ENCODE results near the gene ACMSD.
"Not testable (repeated sequence)": the region's sequence is repeated elsewhere in the genome, so short reads cannot be mapped to it uniquely, and the experiment has no call there.

ACMSD gene

DNA sequence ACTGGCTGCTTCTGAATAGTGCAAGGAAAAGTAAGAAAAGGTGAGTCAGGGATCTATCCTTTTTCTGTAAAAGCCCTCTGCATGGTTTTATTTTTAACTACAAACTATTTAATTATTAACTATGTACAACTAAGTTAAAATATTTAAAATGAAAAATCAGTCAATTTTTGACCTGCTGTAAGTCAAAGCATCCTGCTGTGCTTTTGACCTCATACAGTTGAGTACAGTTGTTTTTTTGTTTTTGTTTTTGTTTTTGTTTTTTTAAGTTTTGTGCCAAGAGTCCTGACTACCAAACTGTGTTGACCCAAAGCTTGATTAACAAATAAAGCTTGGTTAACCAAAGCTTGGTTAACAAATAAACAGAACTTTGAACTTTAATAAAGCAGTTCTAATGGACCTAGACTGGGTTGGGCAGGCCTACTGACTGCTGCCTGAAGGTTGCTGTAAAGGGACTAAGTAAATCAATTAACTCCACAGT lies at the start of gene ACMSD:
TSS of gene ACMSD (plus strand) at position 474 of the 478 bp plus-strand sequence. CDS start 67 bp downstream, outside the sequence.
- DNase-seq: no peak

DNA sequence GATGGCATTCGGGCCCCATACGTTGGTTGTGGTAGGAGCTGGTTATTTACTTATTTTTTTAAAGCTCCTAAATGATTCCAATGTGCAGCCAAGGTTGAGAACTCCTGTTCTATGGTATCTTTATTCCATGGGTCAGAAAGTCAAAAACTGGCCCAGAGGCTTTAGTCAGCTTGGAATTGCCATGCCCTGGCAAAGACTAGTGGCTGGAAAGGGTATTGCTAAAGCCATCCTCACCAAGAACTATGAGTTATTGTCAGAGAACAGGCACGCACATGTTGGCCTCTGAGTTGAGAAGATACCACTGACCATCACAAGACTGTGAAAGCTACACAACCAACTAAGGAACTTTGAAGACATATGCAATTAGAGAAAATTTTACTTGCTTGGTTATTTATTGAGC lies 47.9 kb upstream of the ACMSD start:
- no peak for DNase-seq

DNA sequence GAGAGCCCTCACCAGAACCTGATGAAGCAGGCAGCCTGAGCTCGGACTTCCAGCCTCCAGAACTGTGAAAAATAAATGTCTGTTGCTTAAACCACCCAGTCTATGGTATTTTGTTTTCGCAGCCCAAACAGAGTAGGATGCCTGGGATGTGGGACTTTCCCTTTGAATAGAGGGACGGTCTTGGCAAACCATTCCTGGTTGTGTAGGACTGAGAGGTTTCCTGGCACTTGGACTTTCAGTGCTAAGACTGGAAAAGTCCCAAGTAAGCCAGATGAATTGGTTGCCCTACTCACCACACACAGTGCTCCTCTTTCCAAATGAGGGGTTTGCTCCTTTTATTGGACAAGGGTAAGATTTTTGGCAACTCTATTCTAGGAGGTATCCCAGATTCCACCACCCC lies 46.8 kb upstream of the ACMSD start:
- DNase-seq: no peak

DNA sequence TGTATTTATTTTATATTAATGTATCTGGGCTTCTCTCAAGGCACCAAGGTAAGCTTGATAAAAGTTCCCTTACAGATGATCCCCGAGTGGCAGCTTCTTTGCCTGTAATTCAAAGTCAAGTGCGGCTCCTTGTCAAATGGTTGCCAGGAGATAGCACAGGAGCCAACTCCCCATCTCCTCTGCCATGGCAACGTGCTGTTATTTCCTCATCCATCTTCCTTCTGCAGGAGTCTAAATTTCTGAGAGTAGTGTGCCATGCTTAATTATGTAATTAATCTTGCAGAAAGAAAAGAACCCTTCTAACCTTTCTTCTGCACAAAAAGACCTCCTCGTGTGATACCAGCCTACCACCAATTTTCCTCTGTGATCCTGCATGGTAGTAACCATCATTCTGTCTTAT lies 46.2 kb upstream of the ACMSD start:
- no peak for DNase-seq

DNA sequence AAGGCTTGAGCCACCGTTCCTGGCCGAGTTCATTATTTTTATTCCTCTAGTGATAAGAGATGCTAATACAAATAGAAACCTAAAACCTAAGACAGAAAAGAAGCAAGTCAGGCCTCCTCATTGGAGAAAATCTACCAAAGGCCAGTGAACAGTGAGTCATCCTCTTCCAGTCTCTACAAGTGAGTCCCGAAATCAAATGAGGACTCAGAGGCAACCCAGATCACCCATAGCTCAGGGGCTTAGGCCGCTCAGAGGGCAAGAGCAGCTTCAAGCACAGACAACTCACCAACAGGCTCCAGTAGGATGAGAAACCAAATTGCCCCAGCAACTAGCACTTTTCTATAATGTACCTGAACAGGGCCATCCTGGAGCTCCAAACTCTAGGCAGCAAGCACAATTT lies 42.7 kb upstream of the ACMSD start:
- no peak for DNase-seq

DNA sequence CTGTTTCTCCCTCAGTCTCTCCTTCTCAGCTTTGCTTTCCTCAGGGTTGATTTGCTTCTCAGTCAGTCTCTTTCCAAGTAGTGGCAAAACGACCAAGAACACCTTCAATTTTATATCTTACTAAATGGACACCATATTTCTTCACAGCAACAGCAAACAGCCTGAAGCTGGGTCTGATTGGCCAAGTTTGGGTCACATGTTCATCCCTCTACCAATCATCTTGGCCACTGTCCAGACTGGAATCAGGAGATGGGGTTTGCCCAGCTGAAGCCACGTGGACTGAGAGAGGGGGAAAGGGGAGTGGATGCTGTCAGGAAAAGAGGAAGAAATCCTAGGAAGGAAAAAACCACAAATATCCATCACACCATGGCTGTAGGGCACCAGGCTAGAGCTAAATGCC lies 42.0 kb upstream of the ACMSD start:
- DNase-seq: no peak

DNA sequence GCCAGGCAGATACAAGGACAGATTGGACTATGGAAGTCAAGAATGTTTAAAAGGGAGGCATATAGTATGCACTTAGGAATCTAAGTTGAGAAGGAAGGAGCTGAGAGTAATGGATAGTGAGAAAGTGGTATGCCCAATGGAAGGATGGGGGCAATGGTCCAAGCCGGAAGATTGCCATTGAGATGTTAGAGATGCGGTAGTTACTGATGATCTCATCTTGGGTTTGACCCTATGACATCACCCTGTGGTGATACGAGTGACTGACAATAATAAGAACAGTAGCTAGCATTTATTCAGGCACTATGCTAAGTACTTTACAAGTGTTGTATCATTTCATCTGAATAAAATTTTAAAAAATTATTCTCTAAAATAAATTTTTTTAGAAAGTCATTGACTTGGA lies 38.5 kb upstream of the ACMSD start:
- DNase-seq: no peak

DNA sequence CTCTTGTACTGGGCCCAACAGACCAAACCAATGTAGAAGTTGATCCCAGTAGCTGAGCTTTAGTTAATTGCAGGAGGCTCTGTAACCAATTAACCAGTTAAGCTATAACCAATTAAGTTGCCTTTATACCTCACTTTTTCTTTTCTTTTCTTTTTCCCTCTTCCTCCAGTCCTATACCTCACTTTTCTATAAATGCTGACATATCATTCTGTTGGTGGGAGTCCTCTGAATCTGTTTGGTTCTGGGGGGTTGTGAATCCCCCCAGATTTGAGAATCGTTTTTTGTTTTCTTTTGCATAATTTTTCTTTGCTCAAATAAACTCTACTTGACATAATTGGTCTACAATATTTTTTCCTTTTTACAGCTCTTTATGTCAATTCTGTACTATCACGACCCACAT lies 38.1 kb upstream of the ACMSD start:
- DNase-seq: no peak

DNA sequence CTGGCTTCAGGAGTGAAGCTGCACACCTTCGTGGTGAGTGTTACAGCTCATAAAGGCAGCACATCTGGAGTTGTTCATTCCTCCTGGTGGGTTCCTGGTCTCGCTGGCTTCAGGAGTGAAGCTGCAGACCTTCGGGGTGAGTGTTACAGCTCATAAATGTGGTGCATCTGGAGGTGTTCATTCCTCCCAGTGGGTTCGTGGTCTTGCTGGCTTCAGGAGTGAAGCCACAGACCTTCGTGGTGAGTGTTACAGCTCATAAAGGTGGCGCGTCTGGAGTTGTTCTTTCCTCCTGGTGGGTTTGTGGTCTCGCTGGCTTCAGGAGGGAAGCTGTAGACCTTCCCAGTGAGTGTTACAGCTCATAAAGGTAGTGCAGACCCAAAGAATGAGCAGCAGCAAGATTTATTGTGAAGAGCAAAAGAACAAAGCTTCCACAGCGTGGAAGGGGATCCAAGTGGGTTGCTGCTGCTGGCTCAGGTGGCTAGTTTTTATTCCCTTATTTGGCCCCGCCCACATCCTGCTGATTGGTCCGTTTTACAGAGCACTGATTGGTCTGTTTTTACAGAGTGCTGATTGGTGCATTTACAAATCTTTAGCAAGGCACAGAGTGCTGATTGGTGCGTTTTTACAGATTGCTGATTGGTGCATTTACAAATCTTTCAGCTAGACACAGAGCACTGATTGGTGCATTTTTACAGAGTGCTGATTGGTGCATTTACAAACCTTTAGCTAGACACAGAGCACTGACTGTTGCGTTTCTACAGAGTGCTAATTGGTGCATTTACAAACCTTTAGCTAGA lies 34.6 kb upstream of the ACMSD start:
- not testable (repeated sequence) for DNase-seq

DNA sequence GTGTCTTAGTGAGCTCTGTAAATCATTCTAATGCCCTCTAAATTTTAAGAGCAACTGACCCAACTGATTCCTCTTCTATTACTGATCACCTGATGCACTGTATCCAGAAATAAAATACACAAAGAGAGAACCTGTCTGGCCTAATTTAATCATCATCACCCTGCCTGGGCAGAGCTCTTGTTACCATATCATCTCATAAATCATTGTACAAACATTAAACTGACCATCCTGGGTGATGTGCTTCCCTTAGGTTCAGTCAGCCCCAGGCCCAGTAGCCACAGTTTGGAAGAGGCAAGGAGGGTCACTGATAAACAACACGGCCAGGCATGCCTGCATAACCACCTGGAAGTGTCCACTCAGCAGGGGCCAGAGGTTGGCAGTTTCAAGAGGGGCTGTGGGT lies 22.7 kb upstream of the ACMSD start:
- no peak for DNase-seq

DNA sequence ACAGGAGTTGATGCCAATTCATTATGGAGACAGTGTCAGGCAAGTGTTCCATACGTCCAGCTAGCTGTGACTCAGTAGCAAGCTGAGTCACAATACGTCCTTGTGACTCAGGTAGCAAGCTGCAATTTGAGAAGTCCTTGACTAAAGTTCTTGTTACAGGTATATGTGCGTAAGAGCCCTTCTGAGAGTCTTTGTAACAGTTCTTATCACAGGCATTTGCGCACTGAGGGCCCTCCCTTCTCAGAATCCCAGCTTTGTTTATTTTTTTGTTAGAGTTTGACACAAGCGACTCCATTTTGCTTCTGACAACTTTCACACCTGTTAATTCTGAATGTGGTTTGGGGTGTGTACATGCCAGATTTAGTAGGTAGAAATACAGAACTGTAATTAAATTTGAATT lies 20.1 kb upstream of the ACMSD start:
- no peak for DNase-seq

DNA sequence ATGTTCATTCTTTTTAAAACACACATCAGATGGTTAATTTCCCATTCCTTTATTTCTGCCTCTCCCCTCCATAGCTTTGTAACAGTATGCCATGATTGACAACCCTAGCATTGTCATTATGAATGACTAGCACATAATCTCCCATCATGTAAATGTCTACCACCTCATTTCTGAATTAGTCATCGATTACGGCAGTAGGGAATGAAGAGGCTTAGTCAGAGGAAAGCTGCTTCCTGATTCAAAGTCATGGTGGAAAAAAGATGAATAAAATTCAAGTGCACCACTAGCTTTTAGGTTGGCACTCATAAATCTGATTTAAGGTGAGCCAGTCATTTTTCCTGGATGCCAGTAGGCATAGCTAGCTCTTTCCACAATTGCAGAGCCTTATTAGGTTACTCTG lies 19.1 kb upstream of the ACMSD start:
- DNase-seq: no peak

DNA sequence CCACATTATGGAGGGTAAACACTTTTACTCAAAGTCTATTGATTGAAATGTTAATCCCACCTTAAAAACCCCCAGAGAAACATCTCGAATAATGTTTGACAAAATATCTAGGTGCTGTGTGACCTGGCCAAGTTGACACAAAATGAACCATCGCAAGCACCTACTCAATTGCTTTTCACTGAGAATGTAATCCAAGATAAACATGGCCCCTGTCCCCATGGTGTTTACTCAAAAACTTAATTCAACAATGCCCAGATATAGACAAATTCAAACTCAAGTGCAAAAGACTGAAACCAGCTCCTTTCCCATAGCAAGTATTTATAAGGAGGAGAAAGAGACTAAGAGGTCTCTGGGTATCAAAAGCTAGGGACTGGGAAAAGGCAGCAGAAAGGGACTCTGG lies 15.0 kb upstream of the ACMSD start:
- no peak for DNase-seq

DNA sequence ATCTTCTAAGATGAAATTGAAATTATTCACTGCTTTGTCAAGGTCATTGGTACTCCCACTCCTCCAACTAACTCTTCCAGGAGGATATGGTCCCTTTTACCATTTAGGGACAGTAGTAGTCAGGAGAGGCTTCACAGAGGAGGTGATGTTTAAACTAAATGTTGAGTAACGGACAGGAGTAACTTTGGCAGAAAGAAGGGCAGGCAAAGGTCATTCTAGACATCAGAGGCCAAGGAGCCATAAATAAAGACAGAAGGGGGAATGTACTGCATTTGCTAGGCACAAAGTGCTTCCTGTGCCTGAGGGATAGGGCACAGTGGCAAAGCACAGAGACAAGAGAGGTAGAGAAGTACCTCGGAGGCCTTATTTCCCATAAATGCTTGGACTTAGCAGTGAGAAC lies 14.6 kb upstream of the ACMSD start:
- DNase-seq: no peak

DNA sequence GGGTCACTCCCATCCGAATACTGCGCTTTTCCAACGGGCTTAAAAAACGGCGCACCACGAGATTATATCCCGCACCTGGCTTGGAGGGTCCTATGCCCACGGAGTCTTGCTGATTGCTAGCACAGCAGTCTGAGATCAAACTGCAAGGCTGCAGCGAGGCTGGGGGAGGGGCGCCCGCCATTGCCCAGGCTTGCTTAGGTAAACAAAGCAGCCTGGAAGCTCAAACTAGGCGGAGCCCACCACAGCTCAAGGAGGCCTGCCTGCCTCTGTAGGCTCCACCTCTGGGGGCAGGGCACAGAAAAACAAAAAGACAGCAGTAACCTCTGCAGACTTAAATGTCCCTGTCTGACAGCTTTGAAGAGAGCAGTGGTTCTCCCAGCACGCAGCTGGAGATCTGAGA lies 12.7 kb upstream of the ACMSD start:
- DNase-seq: not testable (repeated sequence)

DNA sequence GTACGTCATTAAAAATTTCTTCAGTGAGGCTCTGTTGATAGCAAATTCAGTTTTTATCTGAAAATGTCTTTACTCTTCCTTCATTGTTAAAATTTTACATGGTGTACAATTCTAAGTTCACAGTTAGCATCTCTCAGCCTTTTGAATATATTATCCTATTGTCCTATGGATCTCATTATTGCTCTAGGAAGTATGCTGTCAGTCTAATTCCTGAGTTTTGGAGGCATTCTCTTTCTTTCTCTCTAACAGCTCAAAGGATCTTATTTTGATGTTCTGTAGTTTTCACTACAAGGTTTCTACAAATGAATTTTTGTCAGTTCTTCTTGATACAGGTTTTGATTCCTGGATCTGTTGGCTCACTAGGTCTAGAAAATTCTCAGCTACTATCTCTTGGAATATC lies 2.9 kb upstream of the ACMSD start:
- no peak for DNase-seq

DNA sequence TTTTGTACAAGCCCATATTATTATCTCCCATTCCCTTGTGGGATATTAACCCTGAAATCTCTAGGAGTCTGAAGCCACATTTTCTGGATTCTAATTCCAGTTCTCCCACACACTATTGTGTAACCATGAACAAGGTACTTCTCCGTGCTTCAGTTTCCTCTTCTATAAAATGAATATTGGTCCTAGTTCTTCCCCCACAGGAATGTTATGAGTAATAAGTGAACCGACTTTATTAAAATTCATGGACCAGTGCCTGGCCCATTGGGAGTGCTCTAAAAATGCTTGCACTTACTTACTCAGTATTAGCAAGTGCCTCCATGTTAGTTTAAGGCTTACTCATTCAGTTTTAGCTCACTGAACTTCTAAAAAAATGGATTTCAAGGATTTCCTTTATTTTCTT lies 1.4 kb upstream of the ACMSD start:
- DNase-seq: no peak

DNA sequence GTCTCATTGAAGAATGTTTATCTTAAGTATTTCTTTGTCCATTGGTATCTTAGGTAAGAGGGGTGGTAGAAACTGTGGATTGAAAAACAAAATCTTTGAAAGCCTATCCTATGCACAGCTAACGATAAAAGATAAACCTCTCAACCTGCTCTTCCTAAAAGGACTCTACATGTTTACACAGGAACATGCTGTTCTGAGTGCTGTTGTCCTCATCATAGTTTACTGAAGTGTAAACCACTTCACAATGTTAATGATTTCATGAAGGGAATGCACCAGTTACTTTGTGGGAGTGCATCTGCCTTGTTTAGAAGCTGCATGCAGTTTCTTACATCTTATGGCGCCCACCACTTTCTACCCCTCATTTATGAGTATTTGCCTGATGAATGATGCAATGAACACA lies 1.2 kb downstream of the ACMSD start:
- no peak for DNase-seq

DNA sequence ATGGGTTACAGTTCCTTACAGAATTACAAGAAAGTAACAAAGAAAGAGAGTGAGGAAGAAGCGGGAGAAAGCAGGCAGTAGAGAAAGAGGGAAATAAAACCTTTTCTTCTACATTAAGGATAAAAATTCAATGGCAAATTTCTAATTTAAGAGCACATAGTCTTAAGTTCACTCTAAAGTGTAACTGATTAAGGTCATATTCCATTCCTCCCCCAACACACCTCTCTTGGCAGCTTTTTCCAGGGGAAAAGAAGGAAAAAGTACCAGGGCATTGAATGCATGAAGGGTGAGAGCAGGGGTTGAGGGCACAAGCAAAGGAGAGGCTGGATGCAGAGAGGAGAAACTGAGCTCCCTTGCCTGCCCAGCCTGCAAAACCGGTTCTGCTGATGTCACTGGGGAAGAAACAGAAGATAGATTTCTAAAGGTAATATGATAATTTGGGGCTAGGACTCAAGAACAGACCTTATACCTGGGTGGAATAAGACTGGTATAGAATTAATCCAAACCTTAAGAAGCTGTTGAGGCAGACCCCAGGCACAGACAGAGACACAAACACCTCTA lies 4.6 kb downstream of the ACMSD start:
- no peak for DNase-seq

DNA sequence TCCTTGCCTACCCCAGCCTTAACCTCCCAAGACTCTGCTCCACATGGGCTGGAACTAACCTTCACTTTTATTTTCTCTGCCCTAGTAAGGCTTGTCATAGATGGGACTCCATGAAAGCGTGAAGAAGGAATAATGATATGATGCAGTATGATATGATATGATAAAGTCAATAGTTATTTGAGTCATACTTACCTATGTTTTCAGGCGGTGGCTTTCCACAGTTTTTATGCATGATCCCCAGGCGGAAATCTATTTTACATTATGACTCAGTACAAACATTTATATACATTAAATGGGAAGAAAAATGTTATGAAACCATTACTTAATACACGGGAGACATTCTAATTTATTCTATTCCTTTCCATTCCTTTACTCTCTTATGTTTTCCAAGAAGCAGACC lies 5.6 kb downstream of the ACMSD start:
- DNase-seq: no peak

DNA sequence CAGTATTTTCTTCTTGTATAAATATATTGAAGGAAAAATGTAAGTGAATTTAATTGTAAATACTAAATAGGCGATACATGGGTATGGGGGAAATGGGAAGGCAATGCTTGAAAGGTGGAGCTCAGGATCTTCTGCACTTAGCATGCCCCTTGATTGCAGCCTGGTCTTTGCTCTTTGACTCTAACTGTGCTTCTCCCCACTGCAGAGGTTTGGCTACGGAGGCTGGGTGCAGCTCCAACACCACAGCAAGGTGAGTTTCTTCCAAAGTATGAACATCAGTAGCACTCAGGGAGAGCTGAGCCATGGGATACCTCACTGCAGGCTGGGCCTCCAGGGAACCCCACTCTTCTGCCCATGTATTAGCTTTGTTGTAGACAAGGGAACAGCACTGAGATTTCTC lies 6.6 kb downstream of the ACMSD start:
- no peak for DNase-seq

DNA sequence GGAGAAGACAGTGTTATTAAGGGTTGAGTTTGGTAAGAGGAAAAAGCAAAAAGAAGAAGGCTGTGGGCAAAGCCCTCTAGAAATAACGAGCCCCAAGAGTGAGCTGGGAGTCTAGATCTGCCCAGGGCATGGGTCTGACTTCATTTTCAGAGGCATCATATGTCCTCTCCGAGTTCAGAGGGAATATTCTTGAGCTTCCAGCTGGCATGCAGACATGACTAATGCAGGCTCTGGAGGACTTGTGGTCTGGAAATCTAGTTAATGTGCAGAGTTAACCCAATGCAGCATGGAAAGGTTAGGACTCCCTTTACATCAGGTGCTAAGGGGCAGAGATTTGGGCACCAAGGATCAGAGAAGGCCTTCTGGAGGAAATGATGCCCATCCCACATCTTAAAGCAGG lies 7.3 kb downstream of the ACMSD start:
- DNase-seq: no peak

DNA sequence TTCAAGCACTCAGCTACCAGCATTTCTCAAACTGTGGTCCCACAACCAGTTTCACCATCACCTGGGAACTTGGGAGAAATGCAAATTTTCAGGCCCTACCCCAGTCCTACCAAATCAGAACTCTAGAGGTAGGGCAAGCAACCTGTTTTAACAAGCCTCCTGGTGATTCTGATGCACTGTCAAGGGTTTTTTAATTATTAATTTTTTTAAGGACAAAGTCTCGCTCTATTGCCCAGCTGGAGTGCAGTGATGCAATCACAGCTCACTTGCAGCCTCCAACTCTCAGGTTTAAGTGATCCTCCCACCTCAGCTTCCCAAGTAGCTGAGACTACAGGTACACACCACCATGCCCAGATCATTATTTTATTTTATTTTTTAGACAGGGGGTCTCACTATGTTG lies 7.8 kb downstream of the ACMSD start:
- DNase-seq: no peak

DNA sequence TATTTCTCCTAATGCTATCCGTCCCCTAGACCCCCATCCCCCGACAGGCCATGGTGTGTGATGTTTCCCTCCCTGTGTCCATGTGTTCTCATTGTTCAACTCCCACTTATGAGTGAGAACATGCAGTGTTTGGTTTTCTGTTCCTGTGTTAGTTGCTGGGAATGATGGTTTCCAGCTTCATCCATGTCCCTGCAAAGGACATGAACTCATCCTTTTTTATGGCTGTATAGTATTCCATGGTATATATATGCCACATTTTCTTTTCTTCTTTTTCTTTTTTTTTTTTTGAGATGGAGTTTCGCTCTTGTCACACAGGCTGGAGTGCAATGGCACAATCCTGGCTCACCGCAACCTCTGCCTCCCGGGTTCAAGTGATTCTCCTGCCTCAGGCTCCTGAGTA lies 9.2 kb downstream of the ACMSD start:
- not testable (repeated sequence) for DNase-seq

DNA sequence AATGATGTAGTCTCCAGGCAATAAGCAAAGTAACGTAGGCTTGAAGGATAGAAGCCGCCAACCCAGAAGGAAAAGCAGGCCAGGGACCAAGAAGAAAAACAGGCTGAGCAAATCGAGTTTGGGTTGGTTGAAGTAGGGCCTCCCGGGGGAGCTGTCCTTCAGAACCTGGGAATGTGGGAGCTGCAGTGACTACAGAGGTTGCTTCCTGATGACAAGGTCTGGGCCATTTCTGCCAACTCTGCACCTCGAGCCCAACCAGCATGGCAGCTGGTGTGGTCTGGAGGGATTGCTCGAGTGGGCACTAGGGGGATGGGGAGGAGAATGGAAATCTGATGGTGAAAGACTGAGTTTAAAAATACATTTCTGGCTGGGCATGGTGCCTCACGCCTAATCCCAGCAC lies 14.1 kb downstream of the ACMSD start:
- DNase-seq: no peak
